ENCODE results near the gene PPAN.

- TF ChIP-seq CTCF (IDR thresholded peaks at IDR 0.05; ENCODE audit: insufficient read depth, low read length, poor library complexity, severe bottlenecking) (no peak), EZH2phosphoT487 (conservative IDR thresholded peaks at IDR 0.05; ENCODE audit: low read length) (no peak)
Observed at GRCh38 chr19:10110972-10111317, 4.8 kb downstream of the PPAN start.

Data from SU-DHL-6 (cell line).